Keratinocyte (primary cell): ENCODE results near the gene CLOCK.

Experiments used
- CTCF ChIP-seq, 3 experiments: IDR thresholded peaks in 1 of 3; conservative IDR thresholded peaks in 1 of 3; optimal IDR thresholded peaks in 1 of 3; 2 replicates in 2 of 3; 3 replicates in 1 of 3; pipeline versions ENCODE3 to v1.5.1; 2011; ENCODE audit warnings: low read length in 3 of 3, mild to moderate bottlenecking in 3 of 3, moderate library complexity in 2 of 3, control low read depth in 1 of 3, inconsistent platforms in 1 of 3; ENCODE audit not compliant: insufficient read depth in 2 of 3; ENCODE audit errors: extremely low read depth in 1 of 3
- EZH2 ChIP-seq: IDR thresholded peaks from one replicate; pipeline ENCODE4 v1.6.1; 2012; ENCODE audit warnings: inconsistent platforms, mild to moderate bottlenecking, low read length, moderate library complexity

- TF ChIP-seq CTCF (optimal IDR thresholded peaks at IDR 0.05 in 1 of 3, IDR thresholded peaks at IDR 0.05 in 1 of 3, conservative IDR thresholded peaks at IDR 0.05 in 1 of 3; ENCODE audit: extremely low read depth in 1 of 3, insufficient read depth in 2 of 3, low read length in 3 of 3): no peak
- TF ChIP-seq EZH2: no peak
These were observed 1.2 kb upstream of the CLOCK start for GRCh38 chr4:55547918-55548317.
